GDM1 (cell line): ENCODE data around the gene CPD.

ENCODE experiments used
- DNase-seq: peaks from one replicate; lab custom pipeline; 2025; lab: John Stamatoyannopoulos, UW

Gene CPD

GRCh38 chr17:30506481-30506880, 127.8 kb downstream of the CPD start:
- no peak for DNase-seq

- no peak for DNase-seq
These were observed 134.6 kb downstream of the CPD start for GRCh38 chr17:30513346-30513745.

- no peak for DNase-seq
These were observed 136.3 kb downstream of the CPD start for GRCh38 chr17:30514895-30515596.

GRCh38 chr17:30517786-30518185, 139.1 kb downstream of the CPD start:
- DNase-seq: no peak

GRCh38 chr17:30519166-30519565, 140.4 kb downstream of the CPD start:
- DNase-seq: no peak
